D721Med (cell line): ENCODE data around the gene RC3H2.

Source experiments
- DNase-seq: peaks from one replicate; pipeline ENCODE4 v3.0.0; 2011; ENCODE audit warnings: low spot score; ENCODE audit not compliant: insufficient read length
- FAIRE-seq: peaks from 2 replicates; lab custom pipeline; 2011; peaks lifted over from hg19 to GRCh38; lab: Jason Lieb, UNC
- TF ChIP-seq, protein P1 (sequence below): IDR thresholded peaks from 2 replicates; pipeline ENCODE4 v1.5.1; 2012; ENCODE audit warnings: mild to moderate bottlenecking, control low read depth; ENCODE audit not compliant: insufficient read depth; ENCODE audit errors: missing control alignments

The RC3H2 gene

DNA sequence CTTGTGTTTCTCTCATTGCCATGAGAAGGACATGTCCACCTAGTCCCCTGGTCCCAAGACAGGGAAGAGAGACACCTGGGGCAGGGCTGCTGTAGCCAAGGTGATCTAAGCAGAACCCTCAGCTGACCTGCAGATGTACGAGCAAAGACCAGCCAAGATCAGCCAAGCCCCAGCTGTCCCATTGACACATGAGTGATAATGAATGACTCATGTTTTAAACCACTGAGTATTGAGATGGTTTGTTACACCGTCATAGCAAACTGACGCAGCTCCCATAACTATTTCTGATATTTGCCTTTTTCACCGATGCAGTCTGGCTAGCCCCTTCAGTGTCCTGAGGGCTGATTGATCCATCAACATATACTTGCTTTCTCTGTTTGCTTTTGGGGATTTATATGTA, 98.5 kb downstream of the RC3H2 start:
- TF ChIP-seq, protein P1, sequence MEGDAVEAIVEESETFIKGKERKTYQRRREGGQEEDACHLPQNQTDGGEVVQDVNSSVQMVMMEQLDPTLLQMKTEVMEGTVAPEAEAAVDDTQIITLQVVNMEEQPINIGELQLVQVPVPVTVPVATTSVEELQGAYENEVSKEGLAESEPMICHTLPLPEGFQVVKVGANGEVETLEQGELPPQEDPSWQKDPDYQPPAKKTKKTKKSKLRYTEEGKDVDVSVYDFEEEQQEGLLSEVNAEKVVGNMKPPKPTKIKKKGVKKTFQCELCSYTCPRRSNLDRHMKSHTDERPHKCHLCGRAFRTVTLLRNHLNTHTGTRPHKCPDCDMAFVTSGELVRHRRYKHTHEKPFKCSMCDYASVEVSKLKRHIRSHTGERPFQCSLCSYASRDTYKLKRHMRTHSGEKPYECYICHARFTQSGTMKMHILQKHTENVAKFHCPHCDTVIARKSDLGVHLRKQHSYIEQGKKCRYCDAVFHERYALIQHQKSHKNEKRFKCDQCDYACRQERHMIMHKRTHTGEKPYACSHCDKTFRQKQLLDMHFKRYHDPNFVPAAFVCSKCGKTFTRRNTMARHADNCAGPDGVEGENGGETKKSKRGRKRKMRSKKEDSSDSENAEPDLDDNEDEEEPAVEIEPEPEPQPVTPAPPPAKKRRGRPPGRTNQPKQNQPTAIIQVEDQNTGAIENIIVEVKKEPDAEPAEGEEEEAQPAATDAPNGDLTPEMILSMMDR = no peak
- FAIRE-seq = no peak
- no peak for DNase-seq

DNA sequence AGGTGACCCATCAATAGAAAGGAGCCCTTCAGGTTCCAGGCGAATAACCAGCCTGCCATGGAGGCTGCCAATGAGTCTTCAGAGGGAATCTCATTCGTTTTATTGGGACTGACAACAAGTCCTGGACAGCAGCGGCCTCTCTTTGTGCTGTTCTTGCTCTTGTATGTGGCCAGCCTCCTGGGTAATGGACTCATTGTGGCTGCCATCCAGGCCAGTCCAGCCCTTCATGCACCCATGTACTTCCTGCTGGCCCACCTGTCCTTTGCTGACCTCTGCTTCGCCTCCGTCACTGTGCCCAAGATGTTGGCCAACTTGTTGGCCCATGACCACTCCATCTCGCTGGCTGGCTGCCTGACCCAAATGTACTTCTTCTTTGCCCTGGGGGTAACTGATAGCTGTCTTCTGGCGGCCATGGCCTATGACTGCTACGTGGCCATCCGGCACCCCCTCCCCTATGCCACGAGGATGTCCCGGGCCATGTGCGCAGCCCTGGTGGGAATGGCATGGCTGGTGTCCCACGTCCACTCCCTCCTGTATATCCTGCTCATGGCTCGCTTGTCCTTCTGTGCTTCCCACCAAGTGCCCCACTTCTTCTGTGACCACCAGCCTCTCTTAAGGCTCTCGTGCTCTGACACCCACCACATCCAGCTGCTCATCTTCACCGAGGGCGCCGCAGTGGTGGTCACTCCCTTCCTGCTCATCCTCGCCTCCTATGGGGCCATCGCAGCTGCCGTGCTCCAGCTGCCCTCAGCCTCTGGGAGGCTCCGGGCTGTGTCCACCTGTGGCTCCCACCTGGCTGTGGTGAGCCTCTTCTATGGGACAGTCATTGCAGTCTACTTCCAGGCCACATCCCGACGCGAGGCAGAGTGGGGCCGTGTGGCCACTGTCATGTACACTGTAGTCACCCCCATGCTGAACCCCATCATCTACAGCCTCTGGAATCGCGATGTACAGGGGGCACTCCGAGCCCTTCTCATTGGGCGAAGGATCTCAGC, 104.8 kb downstream of the RC3H2 start, which contains the start of gene OR1K1:
Gene OR1K1 (plus strand): TSS at position 58 of the 995 bp plus-strand sequence. CDS start 0 bp downstream, at position 58.
- FAIRE-seq (no peak), DNase-seq (no peak)
- TF ChIP-seq, protein P1 = no peak

DNA sequence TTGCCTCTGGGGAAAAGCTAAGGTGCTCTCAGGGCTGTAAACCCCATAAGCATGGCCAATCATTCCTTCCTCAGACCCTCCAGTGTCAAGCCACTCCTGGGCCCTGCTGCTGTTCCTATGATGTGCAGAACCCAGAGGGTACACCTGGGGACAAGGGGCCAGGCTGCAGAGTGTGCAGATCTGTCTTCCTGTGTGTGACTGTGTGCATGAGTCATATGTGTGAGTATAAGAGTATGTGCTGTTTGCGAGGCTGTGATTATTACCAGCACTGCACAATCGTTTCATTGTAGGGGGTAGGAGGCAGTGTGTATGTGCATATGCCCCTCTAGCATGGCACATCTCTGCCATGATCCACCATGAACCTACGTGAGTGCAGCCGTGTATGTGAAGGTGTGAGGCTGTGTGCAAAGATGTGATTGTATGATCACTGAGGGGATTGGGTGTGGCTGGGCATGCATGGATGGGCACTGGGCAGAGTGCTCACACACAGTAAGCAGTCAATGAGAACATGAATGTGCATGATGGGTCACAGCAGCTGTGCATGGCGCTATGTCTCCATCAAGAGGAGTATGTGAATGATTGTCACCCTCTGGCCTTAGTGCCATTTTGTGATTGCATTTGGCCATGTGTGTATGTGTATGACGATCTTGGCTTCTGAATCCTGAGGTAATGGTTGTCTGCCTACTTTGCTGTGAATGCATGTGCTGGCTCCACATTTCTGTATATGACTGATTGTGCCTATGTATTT, 107.7 kb downstream of the RC3H2 start:
- TF ChIP-seq, protein P1 = no peak
- DNase-seq (no peak), FAIRE-seq (no peak)
